ENCODE measurements around the gene PPP1R7.

DNA sequence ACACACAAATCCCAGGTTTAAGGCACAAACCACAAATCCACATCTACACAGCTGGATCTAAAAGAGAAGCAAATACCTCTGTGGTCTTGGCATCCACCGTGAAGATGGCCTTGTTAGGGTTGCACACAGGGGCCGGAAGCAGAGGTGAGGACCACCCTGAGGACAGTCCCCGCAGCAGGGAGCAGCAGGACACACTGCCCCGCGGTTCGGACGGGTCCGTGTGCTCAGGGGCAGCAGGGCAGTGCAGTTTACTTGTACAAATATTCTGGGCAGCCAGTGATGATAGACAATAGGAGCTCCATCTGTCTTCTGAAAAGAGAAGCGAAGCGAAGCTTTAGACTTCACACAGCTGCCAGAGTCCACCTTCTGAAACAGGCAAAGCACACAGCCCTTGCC is 9.8 kb upstream of the PPP1R7 start:
- TF ChIP-seq POLR2A (IDR thresholded peaks at IDR 0.05) = no peak
- TF ChIP-seq, protein P1, sequence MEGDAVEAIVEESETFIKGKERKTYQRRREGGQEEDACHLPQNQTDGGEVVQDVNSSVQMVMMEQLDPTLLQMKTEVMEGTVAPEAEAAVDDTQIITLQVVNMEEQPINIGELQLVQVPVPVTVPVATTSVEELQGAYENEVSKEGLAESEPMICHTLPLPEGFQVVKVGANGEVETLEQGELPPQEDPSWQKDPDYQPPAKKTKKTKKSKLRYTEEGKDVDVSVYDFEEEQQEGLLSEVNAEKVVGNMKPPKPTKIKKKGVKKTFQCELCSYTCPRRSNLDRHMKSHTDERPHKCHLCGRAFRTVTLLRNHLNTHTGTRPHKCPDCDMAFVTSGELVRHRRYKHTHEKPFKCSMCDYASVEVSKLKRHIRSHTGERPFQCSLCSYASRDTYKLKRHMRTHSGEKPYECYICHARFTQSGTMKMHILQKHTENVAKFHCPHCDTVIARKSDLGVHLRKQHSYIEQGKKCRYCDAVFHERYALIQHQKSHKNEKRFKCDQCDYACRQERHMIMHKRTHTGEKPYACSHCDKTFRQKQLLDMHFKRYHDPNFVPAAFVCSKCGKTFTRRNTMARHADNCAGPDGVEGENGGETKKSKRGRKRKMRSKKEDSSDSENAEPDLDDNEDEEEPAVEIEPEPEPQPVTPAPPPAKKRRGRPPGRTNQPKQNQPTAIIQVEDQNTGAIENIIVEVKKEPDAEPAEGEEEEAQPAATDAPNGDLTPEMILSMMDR (IDR thresholded peaks at IDR 0.05) = no peak
- TF ChIP-seq POLR2AphosphoS5 (IDR thresholded peaks at IDR 0.05) = no peak
- no peak for TF ChIP-seq EP300 (IDR thresholded peaks at IDR 0.05)
